CD4-positive, alpha-beta T cell treated with Interferon alpha-2 for 1 hour (primary cell): ENCODE data around the gene IL11RA.

ENCODE experiments used
- DNase-seq, 2 donors: peaks; one replicate each; pipeline ENCODE4 v3.0.0-alpha.2; 2020 to 2022

IL11RA gene

GRCh38 chr9:34651876-34652601, at the start of gene IL11RA:
Gene IL11RA (plus strand): TSS chr9:34652185. CDS start chr9:34655218, 3,033 bp downstream.
- DNase-seq: peak; percentile 18 to 42

- DNase-seq: peak; percentile 77 to 85
Observed at GRCh38 chr9:34603610-34604231, 48.3 kb upstream of the IL11RA start.

GRCh38 chr9:34606190-34606589, 45.8 kb upstream of the IL11RA start:
- DNase-seq: no peak

GRCh38 chr9:34606905-34607304, 45.1 kb upstream of the IL11RA start:
- DNase-seq: no peak

- no peak for DNase-seq
Observed at GRCh38 chr9:34607331-34607730, 44.7 kb upstream of the IL11RA start.

- DNase-seq: no peak
Observed at GRCh38 chr9:34610434-34611206, 41.4 kb upstream of the IL11RA start.

GRCh38 chr9:34611251-34611810, 40.7 kb upstream of the IL11RA start:
- DNase-seq: no peak

GRCh38 chr9:34611811-34612787, 39.9 kb upstream of the IL11RA start, which contains the start of gene RPP25L:
Gene RPP25L (minus strand): TSS chr9:34612097. CDS start chr9:34611296, 801 bp downstream.
- peak; percentile 81 to 88 for DNase-seq

GRCh38 chr9:34612788-34613390, 39.1 kb upstream of the IL11RA start:
- DNase-seq: peak; percentile 71 to 78

GRCh38 chr9:34615132-34615531, 36.9 kb upstream of the IL11RA start:
- DNase-seq: no peak

- DNase-seq: peak; percentile 95
Observed at GRCh38 chr9:34620061-34620994, 31.7 kb upstream of the IL11RA start, which contains the start of gene DCTN3. Gene DCTN3 (minus strand): TSS chr9:34620495. CDS start chr9:34620464, 31 bp downstream.

- peak; percentile 18 to 29 for DNase-seq
Observed at GRCh38 chr9:34623374-34624235, 28.4 kb upstream of the IL11RA start.

GRCh38 chr9:34624475-34625185, 27.4 kb upstream of the IL11RA start:
- no peak for DNase-seq

- DNase-seq: no peak
Observed at GRCh38 chr9:34625186-34625486, 26.8 kb upstream of the IL11RA start.

GRCh38 chr9:34627716-34628655, 24.0 kb upstream of the IL11RA start:
- DNase-seq: no peak

GRCh38 chr9:34628656-34629490, 23.1 kb upstream of the IL11RA start, which contains the start of gene ARID3C:
Gene ARID3C (minus strand): TSS chr9:34629066. CDS start chr9:34628014, 1,052 bp downstream.
- peak in 1 of 2 donors; percentile 55 for DNase-seq

- no peak for DNase-seq
Observed at GRCh38 chr9:34629491-34629808, 22.5 kb upstream of the IL11RA start.
